GM12878 (cell line): ENCODE results near the gene RCE1. TPM values are rescaled to one million over a fixed set of nuclear protein-coding genes. Genes with fewer than 3 reads are reported as not detected.

Source experiments
- CHD4 ChIP-seq: fragments of 200-600 bp; sonication (generic); IDR thresholded peaks from 2 replicates; pipeline ENCODE4 v1.6.1; 2016; ENCODE audit warnings: mild to moderate bottlenecking
- CREM ChIP-seq: IDR thresholded peaks from 2 replicates; pipeline ENCODE4 v1.6.1; 2014; ENCODE audit warnings: antibody characterized with exemption, low read depth
- E4F1 ChIP-seq: fragments of 450-650 bp; IDR thresholded peaks from 2 replicates; pipeline ENCODE4 v1.6.1; 2018; ENCODE audit warnings: borderline replicate concordance, mild to moderate bottlenecking; ENCODE audit not compliant: partially characterized antibody
- ETV6 ChIP-seq, 2 experiments: fragments of 450-650 bp in 1 of 2; IDR thresholded peaks in 1 of 2; conservative IDR thresholded peaks in 1 of 2; 2 replicates each; pipeline ENCODE4 v1.6.1; 2014; ENCODE audit warnings: antibody characterized with exemption in 1 of 2, borderline replicate concordance in 1 of 2, low read depth in 1 of 2, mild to moderate bottlenecking in 1 of 2, moderate library complexity in 1 of 2
- FOXM1 ChIP-seq: IDR thresholded peaks from 2 replicates; pipeline ENCODE4 v1.6.1; 2012; ENCODE audit warnings: low read depth, mild to moderate bottlenecking, inconsistent platforms, low read length, moderate library complexity
- LARP7 ChIP-seq: fragments of 450-650 bp; IDR thresholded peaks from 2 replicates; pipeline ENCODE4 v1.6.1; 2017; ENCODE audit warnings: mild to moderate bottlenecking
- MXI1 ChIP-seq: fragments of 150-350 bp; IDR thresholded peaks from 2 replicates; pipeline ENCODE4 v1.6.1; 2011; ENCODE audit warnings: low read depth, mild to moderate bottlenecking, inconsistent platforms, low read length, improper control_type of control experiment
- NFYA ChIP-seq: IDR thresholded peaks from 2 replicates; pipeline ENCODE4 v1.6.1; 2011; ENCODE audit warnings: low read depth, mild to moderate bottlenecking, low read length, improper control_type of control experiment, borderline replicate concordance
- NRF1 ChIP-seq: conservative IDR thresholded peaks from 2 replicates; pipeline ENCODE4 v1.6.1; 2011; ENCODE audit warnings: mild to moderate bottlenecking, low read depth, low read length, improper control_type of control experiment
- PAX8 ChIP-seq: fragments of 450-650 bp; IDR thresholded peaks from 2 replicates; pipeline ENCODE4 v1.6.1; 2017; ENCODE audit warnings: mild to moderate bottlenecking, moderate library complexity
- PBX3 ChIP-seq: IDR thresholded peaks from 2 replicates; pipeline ENCODE4 v1.6.1; 2011; ENCODE audit warnings: mild to moderate bottlenecking, low read depth, low read length, moderate library complexity; ENCODE audit not compliant: insufficient replicate concordance
- POLR2AphosphoS5 ChIP-seq: IDR thresholded peaks from 2 replicates; pipeline ENCODE4 v1.6.1; 2011; ENCODE audit warnings: mild to moderate bottlenecking, low read length, inconsistent platforms
- RFX5 ChIP-seq: IDR thresholded peaks from 2 replicates; pipeline ENCODE4 v1.6.1; 2011; ENCODE audit warnings: low read depth, low read length, improper control_type of control experiment
- SMC3 ChIP-seq: IDR thresholded peaks from 2 replicates; pipeline ENCODE4 v1.6.1; 2011; ENCODE audit warnings: low read length, improper control_type of control experiment, borderline replicate concordance
- TCF12 ChIP-seq: IDR thresholded peaks from 2 replicates; pipeline ENCODE4 v1.6.1; 2011; ENCODE audit warnings: low read depth, mild to moderate bottlenecking, low read length
- WRNIP1 ChIP-seq: IDR thresholded peaks from 2 replicates; pipeline ENCODE4 v1.6.1; 2011; ENCODE audit warnings: low read depth, low read length, improper control_type of control experiment, borderline replicate concordance
- ZBED1 ChIP-seq: IDR thresholded peaks from 2 replicates; pipeline ENCODE4 v1.6.1; 2016; ENCODE audit warnings: borderline replicate concordance
- ZBTB4 ChIP-seq: fragments of 450-650 bp; formaldehyde crosslinking; IDR thresholded peaks from 2 replicates; pipeline ENCODE4 v1.4.0; 2022; ENCODE audit warnings: mild to moderate bottlenecking, moderate library complexity
- ZNF24 ChIP-seq: fragments of 450-650 bp; IDR thresholded peaks from 2 replicates; pipeline ENCODE4 v1.6.1; 2017; ENCODE audit warnings: antibody characterized with exemption, mild to moderate bottlenecking
- polyA plus RNA-seq, 11 experiments: library from polyadenylated mRNA; depleted of rRNA in 4 of 11; unstranded in 6 of 11; stranded (reverse) in 5 of 11; fragments of >200 nt; fragmentation: Nextera tagmentation in 4 of 11; fragmentation: Illumina TruSeq in 1 of 11; extraction: Ambion mirVana in 4 of 11; extraction: Trizol in 1 of 11; gene quantifications; 1 replicate in 1 of 11; 2 replicates in 10 of 11; pipeline versions ENCODE4 v1.2.1 to v1.2.3, GENCODE V29; 2011 to 2016; ENCODE audit warnings: inconsistent platforms in 2 of 11, missing spikeins in 2 of 11, low read depth in 1 of 11
- total RNA-seq, 4 experiments: library from RNA; depleted of rRNA in 3 of 4; stranded (reverse); fragments of >200 nt in 3 of 4; fragmentation: Illumina TruSeq in 1 of 4; extraction: Trizol in 1 of 4; gene quantifications; 2 replicates each; pipeline versions ENCODE4 v1.2.1 to v1.2.3, GENCODE V29; 2013 to 2021
- TF ChIP-seq, protein P1 (sequence below): IDR thresholded peaks from 2 replicates; pipeline ENCODE4 v1.6.1; 2011; ENCODE audit warnings: low read depth, low read length, improper control_type of control experiment, borderline replicate concordance
- TF ChIP-seq, protein P2 (sequence below): IDR thresholded peaks from 2 replicates; pipeline ENCODE4 v1.6.1; 2011; ENCODE audit warnings: borderline replicate concordance, low read depth, mild to moderate bottlenecking, moderate library complexity, low read length; ENCODE audit not compliant: insufficient read depth, poor library complexity, severe bottlenecking

RCE1 gene
- total and polyA plus RNA-seq, 10 of the 15 experiments (the other 5 are each of a cell fraction or from before 2014, with no cell fraction given): 0.79 to 32.9 (median 16.4) TPM

DNA sequence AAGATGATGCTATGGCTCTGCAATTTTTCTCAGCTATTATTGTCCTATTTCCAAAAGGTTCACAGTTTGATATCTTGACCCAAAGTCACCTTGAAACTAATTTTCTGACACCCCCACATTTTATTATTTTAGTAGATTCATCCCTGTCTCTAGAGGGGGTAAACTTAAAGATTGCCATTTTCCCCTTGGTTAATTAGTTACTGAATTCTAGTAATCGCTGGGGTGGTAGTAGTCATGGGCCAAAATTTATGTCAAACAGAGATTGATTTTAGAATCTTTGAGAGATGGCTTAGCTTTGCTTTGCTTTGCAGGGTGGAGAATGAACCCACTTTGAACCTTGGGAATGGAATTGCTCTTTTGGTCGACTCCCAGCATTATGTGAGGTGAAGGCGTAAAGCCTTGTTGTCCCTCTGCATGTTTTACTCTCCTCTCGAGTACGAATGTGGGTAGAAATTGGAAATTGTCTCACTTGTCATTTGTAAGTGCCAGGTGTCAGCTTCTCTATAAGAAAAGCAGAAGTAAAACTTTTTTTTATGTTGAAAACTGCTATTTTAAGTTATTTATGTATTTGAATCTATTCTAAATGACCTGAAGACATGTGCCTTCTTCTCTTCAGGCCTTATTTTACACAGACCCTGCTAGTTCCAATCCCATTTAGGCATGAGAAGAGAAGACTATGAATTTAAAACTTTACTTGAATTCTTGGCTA, 42.4 kb upstream of the RCE1 start (continued):
- TF ChIP-seq ZBTB4 (CRISPR knock-in tag): no peak
- TF ChIP-seq FOXM1: no peak
- no peak for TF ChIP-seq NFYA
- TF ChIP-seq E4F1: no peak
- TF ChIP-seq PBX3: peak; percentile 23
- TF ChIP-seq NRF1: no peak
- no peak for TF ChIP-seq ETV6 (conservative IDR thresholded peaks at IDR 0.05 in 1 of 2, IDR thresholded peaks at IDR 0.05 in 1 of 2; ENCODE audit: borderline replicate concordance in 1 of 2, low read depth in 1 of 2)
- no peak for TF ChIP-seq LARP7
- TF ChIP-seq, protein P1, sequence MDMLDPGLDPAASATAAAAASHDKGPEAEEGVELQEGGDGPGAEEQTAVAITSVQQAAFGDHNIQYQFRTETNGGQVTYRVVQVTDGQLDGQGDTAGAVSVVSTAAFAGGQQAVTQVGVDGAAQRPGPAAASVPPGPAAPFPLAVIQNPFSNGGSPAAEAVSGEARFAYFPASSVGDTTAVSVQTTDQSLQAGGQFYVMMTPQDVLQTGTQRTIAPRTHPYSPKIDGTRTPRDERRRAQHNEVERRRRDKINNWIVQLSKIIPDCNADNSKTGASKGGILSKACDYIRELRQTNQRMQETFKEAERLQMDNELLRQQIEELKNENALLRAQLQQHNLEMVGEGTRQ: no peak
- TF ChIP-seq, protein P2, sequence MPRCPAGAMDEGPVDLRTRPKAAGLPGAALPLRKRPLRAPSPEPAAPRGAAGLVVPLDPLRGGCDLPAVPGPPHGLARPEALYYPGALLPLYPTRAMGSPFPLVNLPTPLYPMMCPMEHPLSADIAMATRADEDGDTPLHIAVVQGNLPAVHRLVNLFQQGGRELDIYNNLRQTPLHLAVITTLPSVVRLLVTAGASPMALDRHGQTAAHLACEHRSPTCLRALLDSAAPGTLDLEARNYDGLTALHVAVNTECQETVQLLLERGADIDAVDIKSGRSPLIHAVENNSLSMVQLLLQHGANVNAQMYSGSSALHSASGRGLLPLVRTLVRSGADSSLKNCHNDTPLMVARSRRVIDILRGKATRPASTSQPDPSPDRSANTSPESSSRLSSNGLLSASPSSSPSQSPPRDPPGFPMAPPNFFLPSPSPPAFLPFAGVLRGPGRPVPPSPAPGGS: no peak
- no peak for TF ChIP-seq CREM
- no peak for TF ChIP-seq PAX8
- TF ChIP-seq WRNIP1: no peak
- TF ChIP-seq MXI1: no peak
- TF ChIP-seq ZNF24: no peak
- no peak for TF ChIP-seq RFX5
- TF ChIP-seq ZBED1: no peak
- no peak for TF ChIP-seq CHD4
- no peak for TF ChIP-seq TCF12
- TF ChIP-seq SMC3: no peak
- no peak for TF ChIP-seq POLR2AphosphoS5
